Esophagus muscularis mucosa (tissue), 4 donors: ENCODE measurements around the gene FKBP10.

ENCODE experiments used
- EP300 ChIP-seq: sonication (generic); formaldehyde crosslinking; IDR thresholded peaks from one replicate; pipeline ENCODE4 v1.6.1; 2017; ENCODE audit warnings: antibody characterized with exemption
- POLR2A ChIP-seq: fragments of 450-650 bp; IDR thresholded peaks from one replicate; pipeline ENCODE4 v1.6.1; 2017; ENCODE audit warnings: antibody characterized with exemption, moderate library complexity, mild to moderate bottlenecking, low read depth
- POLR2AphosphoS5 ChIP-seq, 2 donors: sonication (generic); formaldehyde crosslinking; IDR thresholded peaks; one replicate each; pipeline ENCODE4 v1.6.1; 2017; ENCODE audit warnings: antibody characterized with exemption in 2 of 2
- TF ChIP-seq, protein P1 (sequence below), 3 experiments: fragments of 200-600 bp in 2 of 3; fragments of 450-650 bp in 1 of 3; sonication (generic) in 2 of 3; IDR thresholded peaks; one replicate each; pipeline ENCODE4 v1.5.1; 2017 to 2019; ENCODE audit warnings: antibody characterized with exemption in 3 of 3, mild to moderate bottlenecking in 2 of 3, moderate library complexity in 1 of 3

DNA sequence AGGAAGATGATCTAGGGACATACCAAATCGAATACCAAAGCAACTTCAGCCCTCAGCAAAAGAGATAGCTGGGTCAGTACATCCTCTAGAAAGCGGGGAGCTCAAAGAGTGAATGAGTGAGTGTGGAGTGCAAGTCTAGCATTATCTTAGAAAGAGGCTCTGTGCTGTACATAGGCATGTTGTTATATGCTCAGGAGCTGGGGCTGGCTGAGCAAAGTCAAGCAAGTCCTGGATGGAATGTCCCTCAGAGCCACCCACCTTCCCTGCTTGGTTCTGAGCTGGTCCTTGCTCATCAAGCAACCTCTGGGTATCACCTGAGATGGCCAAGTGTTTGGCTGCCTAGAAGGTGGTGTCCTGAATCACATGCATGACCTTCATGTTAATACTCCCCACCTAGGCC lies 57.3 kb downstream of the FKBP10 start:
- TF ChIP-seq, protein P1, sequence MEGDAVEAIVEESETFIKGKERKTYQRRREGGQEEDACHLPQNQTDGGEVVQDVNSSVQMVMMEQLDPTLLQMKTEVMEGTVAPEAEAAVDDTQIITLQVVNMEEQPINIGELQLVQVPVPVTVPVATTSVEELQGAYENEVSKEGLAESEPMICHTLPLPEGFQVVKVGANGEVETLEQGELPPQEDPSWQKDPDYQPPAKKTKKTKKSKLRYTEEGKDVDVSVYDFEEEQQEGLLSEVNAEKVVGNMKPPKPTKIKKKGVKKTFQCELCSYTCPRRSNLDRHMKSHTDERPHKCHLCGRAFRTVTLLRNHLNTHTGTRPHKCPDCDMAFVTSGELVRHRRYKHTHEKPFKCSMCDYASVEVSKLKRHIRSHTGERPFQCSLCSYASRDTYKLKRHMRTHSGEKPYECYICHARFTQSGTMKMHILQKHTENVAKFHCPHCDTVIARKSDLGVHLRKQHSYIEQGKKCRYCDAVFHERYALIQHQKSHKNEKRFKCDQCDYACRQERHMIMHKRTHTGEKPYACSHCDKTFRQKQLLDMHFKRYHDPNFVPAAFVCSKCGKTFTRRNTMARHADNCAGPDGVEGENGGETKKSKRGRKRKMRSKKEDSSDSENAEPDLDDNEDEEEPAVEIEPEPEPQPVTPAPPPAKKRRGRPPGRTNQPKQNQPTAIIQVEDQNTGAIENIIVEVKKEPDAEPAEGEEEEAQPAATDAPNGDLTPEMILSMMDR (IDR thresholded peaks at IDR 0.05) = no peak
- no peak for TF ChIP-seq POLR2AphosphoS5 (IDR thresholded peaks at IDR 0.05)
- no peak for TF ChIP-seq POLR2A
- TF ChIP-seq EP300 = no peak
